Left kidney (tissue), 2 donors: ENCODE results near the gene MAP4K3. TPM values are rescaled to one million over a fixed set of nuclear protein-coding genes. Genes with fewer than 3 reads are reported as not detected.

Source experiments
- DNase-seq: peaks from one replicate; pipeline ENCODE4 v3.0.0-alpha.2; 2013
- polyA plus RNA-seq: library from polyadenylated mRNA; unstranded; fragments of 120-200 nt; gene quantifications from one replicate; pipeline ENCODE4 v1.2.1, GENCODE V29; 2013; ENCODE audit not compliant: insufficient read length

Gene MAP4K3
- polyA plus RNA-seq, 1 donor, result 98.1 TPM

- no peak for DNase-seq
Measured at GRCh38 chr2:39447266-39448168, 10.4 kb upstream of the MAP4K3 start.

- no peak for DNase-seq
Measured at GRCh38 chr2:39445934-39446333, 8.8 kb upstream of the MAP4K3 start.

- DNase-seq, result no peak
Measured at GRCh38 chr2:39443009-39443408, 5.9 kb upstream of the MAP4K3 start.

- peak; percentile 37 for DNase-seq
Measured at GRCh38 chr2:39437522-39438296, 624 bp upstream of the MAP4K3 start.

GRCh38 chr2:39435741-39436591 is 1.1 kb downstream of the MAP4K3 start:
- peak; percentile 46 for DNase-seq

- peak; percentile 17 for DNase-seq
Measured at GRCh38 chr2:39435234-39435633, 1.9 kb downstream of the MAP4K3 start.

GRCh38 chr2:39434233-39434897 is 2.7 kb downstream of the MAP4K3 start:
- DNase-seq, result no peak

GRCh38 chr2:39433586-39434195 is 3.4 kb downstream of the MAP4K3 start:
- peak; percentile 19 for DNase-seq

GRCh38 chr2:39432701-39433100 is 4.4 kb downstream of the MAP4K3 start:
- no peak for DNase-seq

GRCh38 chr2:39431592-39432316 is 5.3 kb downstream of the MAP4K3 start:
- DNase-seq, result no peak

GRCh38 chr2:39429746-39430145 is 7.3 kb downstream of the MAP4K3 start:
- no peak for DNase-seq

GRCh38 chr2:39424951-39425350 is 12.1 kb downstream of the MAP4K3 start:
- no peak for DNase-seq

GRCh38 chr2:39422700-39423099 is 14.4 kb downstream of the MAP4K3 start:
- no peak for DNase-seq

- no peak for DNase-seq
Measured at GRCh38 chr2:39421354-39421753, 15.7 kb downstream of the MAP4K3 start.

GRCh38 chr2:39419282-39420223 is 17.5 kb downstream of the MAP4K3 start:
- DNase-seq, result no peak

GRCh38 chr2:39418491-39418890 is 18.6 kb downstream of the MAP4K3 start:
- no peak for DNase-seq

GRCh38 chr2:39416140-39416539 is 20.9 kb downstream of the MAP4K3 start:
- DNase-seq, result no peak

- no peak for DNase-seq
Measured at GRCh38 chr2:39413063-39413737, 23.9 kb downstream of the MAP4K3 start.
